NB4 (cell line): ENCODE data around the gene HILPDA.
"Not testable (repeated sequence)": the region's sequence is repeated elsewhere in the genome, so short reads cannot be mapped to it uniquely, and the experiment has no call there.

Experiments
- TF ChIP-seq, protein P1 (sequence below): IDR thresholded peaks from one replicate; pipeline ENCODE4 v1.5.1; 2012; ENCODE audit warnings: low read depth, low read length
- TF ChIP-seq, protein P2 (sequence below): IDR thresholded peaks from 2 replicates; pipeline ENCODE4 v1.6.1; 2011; ENCODE audit warnings: low read depth, low read length

DNA sequence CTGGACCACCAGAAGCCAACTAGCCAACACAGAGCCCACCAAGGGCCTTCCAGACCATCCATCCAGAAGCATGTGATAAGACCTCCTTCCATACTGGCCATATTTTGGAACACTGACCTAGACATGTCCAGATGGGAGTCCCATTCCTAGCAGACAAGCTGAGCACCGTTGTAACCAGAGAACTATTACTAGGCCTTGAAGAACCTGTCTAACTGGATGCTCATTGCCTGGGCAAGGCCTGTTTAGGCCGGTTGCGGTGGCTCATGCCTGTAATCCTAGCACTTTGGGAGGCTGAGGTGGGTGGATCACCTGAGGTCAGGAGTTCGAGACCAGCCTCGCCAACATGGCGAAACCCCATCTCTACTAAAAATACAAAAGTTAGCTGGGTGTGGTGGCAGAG is 1.7 kb downstream of the HILPDA start:
- TF ChIP-seq, protein P1, sequence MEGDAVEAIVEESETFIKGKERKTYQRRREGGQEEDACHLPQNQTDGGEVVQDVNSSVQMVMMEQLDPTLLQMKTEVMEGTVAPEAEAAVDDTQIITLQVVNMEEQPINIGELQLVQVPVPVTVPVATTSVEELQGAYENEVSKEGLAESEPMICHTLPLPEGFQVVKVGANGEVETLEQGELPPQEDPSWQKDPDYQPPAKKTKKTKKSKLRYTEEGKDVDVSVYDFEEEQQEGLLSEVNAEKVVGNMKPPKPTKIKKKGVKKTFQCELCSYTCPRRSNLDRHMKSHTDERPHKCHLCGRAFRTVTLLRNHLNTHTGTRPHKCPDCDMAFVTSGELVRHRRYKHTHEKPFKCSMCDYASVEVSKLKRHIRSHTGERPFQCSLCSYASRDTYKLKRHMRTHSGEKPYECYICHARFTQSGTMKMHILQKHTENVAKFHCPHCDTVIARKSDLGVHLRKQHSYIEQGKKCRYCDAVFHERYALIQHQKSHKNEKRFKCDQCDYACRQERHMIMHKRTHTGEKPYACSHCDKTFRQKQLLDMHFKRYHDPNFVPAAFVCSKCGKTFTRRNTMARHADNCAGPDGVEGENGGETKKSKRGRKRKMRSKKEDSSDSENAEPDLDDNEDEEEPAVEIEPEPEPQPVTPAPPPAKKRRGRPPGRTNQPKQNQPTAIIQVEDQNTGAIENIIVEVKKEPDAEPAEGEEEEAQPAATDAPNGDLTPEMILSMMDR = not testable (repeated sequence)
- TF ChIP-seq, protein P2, sequence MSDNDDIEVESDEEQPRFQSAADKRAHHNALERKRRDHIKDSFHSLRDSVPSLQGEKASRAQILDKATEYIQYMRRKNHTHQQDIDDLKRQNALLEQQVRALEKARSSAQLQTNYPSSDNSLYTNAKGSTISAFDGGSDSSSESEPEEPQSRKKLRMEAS = not testable (repeated sequence)
